ENCODE results near the gene PDE1A. TPM values are rescaled to one million over a fixed set of nuclear protein-coding genes. Genes with fewer than 3 reads are reported as not detected.

Gene PDE1A
- polyA plus RNA-seq, 4 donors = 16.0 to 34.5 (median 26.1) TPM

DNA sequence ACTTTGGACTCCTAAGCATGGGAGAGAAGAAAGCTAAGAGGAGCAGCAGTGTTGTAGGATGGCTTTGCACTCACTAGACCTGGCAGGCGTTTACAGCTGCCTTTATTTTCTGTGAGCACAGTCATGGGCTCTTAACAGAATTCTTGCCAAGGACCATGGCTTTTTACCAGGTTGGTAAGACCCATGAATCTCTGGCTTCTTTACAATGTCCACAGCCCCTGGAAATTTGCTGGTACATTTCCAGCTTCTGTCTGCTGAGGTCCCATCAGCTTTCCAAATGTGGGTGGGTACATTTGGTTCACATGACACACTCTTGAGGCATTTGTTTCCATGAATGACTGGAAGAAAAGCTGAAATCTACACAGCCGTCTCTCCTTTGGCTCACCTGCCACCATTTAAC is 278.5 kb downstream of the PDE1A start:
- no peak for DNase-seq (ENCODE audit: low read depth in 4 of 4, low spot score in 3 of 4)

DNA sequence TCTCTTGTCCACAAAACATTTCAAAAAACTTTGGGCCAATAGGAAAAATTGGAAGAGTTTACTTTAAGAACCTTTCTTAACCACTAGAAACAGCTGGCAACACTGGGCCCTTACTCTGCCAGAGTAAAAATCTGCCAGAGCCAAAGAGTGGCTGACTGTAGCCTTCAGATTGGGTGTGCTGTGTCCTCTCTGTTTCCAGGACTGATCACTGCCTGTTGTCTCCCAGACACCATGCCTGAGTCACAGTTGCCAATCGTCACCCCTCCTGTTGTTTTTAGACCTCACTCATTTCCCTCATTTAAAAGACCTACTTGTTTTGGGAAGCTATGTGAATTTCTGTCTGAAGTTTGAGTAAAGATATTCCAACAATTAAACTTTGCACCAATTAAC is 282.1 kb downstream of the PDE1A start:
- no peak for DNase-seq (ENCODE audit: low read depth in 4 of 4, low spot score in 3 of 4)

DNA sequence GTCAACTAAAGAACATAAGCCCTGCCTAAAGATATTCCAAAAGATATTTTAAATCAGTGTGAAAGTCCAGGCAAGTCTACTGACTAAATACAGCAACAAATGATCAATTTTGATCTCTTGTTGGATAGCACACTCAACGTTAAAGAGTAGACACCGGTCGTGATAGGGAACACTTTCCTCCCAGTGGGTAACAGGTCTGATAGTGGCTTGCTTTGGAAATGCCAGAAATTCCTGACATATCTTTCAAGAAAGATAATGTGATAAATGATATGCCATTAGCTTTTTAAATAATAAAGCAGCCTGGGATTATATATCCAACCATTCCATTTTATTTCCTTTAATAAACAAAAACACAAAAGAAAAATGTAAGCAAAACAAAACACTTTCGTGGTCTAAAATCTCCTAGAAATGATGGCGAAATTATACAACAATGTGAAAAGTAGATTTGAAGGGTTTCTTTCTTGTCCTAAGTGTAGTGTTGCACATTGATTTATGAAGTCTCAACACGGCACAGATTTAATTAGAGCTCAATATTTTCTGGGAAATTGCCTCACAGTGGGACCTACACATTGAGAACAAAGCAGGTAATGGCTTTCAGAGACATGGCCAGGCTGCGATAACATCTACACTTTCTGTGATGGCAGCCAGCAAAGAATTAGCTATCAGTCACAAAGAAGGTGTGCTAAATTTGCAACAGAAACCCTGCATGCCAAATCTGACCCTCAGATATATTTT is 282.6 kb downstream of the PDE1A start:
- DNase-seq (ENCODE audit: low read depth in 4 of 4, low spot score in 3 of 4) = no peak

DNA sequence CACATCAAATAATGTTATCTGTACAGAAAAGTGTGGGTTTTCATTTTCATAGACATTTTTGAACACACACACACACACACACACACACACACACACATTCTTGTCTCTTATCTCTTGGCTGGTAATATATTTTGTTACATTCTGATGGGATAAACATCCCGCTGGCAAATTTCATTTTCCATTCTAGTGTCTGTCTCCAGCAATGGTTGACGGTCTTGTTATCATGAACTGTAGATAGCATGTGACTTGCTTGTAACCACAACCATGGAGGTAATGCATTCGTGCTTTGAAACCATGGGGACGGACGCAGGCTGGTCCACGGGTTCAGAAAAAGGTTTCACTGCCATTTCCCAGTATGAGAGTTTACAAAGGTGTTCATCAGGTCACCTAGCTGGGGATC is 284.8 kb downstream of the PDE1A start:
- no peak for DNase-seq (ENCODE audit: low read depth in 4 of 4, low spot score in 3 of 4)

DNA sequence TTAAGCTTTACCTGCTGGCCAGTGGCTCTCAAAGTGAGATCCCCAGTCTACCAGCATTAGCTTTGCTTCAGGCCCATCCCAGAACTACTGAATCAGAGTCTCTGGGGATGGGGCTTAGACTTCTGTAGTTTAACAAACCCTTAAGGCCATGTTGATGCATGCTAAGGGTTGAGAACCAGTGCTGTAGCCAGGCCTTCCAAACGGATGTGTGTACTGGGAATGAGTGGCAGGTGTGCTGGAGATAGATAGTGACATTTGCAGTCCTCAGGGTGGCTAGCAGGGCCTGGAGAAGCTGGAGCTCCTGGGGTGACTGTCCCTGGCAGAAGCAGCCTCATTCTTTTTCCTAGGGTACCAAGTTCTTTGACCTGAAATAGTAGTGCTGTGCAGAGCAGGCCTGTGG is 292.6 kb downstream of the PDE1A start:
- no peak for DNase-seq (ENCODE audit: low read depth in 4 of 4, low spot score in 3 of 4)

DNA sequence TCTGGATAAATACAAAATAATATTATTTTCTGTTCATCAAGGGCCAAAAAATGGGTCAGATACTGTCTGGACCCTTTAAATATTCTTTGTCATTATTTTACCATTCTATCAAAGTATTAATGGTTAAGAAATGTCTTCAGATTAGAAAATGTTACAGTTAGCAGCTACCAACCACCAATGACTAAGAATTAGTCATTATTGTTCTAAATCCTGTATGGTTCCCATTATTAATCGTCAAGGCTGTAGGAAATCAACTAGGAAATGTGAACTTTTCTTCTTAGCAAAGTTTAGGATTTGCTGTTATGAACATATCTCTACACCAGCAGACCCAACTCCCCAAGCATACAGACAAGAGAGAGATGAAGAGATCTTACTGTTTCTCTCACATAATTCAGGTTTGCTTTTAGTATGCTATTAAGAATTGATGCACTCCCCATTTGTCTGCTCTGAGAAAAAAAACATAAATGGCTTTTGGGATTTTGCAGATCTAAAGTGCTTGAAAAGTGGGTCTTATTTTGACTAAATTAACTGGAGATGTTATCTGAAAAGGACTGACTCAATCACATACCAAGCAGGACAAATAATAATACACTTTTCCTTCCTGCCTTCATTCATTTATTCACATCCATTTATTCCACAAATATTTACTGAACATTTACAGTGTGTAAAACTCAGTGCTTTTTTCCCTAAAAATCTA is 293.5 kb downstream of the PDE1A start:
- DNase-seq (ENCODE audit: low read depth in 4 of 4, low spot score in 3 of 4) = no peak

DNA sequence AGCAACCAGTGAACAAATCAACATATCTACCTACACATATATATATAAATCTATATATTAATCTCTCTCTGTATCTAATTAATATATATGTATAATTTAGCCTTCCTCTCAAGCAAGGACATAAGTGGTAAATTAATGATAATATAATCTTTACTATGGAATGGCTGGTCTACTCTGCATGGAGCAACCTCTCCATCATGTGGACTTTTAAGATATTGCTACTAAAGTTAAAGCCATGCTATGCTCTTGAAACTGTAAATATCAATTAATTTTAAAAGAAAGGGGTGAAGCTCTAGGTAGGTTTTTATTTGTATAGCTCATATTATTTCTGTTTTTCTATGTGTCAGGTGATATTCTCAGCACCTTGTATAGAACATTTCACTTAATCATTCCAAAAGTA is 294.2 kb downstream of the PDE1A start:
- no peak for DNase-seq (ENCODE audit: low read depth in 4 of 4, low spot score in 3 of 4)

DNA sequence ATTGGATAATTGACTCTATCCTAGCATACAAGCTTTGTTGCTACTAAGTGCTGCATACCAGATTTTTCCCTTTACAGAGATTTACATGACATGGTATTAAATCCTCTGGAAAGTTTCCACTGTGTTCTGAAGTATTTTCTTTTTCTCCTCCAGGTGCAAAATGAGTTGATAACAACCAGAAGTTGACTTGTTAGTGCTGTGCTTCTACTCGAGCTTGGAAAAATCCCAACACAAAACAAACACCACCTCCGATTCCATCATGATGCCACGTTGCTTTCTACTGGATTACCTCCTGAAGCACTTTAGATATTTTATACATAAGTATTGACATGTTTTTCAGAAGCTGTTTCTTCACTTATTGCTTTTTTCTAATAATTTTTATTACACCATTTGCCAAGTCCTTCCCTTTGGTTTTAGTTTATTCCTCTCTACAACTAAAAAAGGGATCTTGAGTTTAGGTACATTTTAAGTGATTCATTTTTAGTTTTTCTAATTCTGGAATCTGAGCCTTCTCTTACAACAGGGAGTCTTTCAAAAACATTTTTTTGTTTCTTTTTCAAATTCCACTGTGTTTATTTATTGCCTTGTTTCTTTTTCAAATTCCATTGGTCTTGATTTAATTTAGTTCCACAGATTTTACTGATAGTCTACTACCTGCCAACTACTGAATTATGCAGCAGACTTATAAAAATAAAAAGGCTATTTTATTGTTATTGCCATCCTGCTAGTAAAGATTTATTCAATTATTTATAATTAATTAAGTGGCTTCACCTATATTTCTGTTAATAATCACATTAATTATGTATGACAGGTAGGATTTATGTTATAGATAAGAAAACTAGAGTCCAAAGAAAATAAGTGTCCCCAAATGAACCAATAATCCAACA is 297.8 kb downstream of the PDE1A start:
- DNase-seq (ENCODE audit: low read depth in 4 of 4, low spot score in 3 of 4) = peak in 1 of 4 donors; percentile 29

DNA sequence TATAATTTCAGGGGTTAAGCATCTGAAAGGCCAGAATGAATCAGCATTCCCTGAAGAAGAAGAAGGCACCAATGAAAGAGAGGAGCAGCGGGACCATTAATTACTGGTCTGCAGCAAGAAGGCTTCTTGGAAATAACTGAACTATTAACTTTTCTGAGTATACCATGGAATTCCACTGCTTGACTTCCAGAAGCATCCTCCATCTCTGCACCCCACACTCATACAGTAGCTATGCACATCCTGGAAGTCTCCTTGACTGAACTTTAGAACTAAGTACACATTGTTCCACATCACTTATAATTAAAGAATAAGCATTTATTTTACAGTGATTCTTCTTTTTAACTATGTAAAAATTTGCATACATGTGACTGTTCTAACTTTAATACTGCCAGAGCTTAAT is 309.6 kb downstream of the PDE1A start:
- no peak for DNase-seq (ENCODE audit: low read depth in 4 of 4, low spot score in 3 of 4)

DNA sequence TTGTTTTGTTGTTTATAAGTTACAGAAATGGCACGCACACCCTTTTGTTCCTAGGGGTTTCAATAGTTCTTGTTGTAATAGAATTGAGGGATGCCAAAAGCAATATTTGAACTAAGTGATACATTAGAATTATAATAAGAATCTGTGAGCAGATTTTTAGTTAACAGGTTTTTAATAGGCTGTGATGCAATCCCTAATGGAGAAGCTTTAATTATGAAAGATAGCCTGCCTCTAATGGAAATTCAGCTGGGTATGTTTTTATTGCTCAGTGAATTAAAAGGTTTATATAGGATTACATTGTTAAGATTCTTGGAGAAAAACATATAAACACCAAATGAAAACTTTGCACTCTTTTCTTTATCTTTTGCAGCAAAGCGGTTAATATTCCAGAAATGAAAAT is 310.1 kb downstream of the PDE1A start:
- DNase-seq (ENCODE audit: low read depth in 4 of 4, low spot score in 3 of 4) = no peak

DNA sequence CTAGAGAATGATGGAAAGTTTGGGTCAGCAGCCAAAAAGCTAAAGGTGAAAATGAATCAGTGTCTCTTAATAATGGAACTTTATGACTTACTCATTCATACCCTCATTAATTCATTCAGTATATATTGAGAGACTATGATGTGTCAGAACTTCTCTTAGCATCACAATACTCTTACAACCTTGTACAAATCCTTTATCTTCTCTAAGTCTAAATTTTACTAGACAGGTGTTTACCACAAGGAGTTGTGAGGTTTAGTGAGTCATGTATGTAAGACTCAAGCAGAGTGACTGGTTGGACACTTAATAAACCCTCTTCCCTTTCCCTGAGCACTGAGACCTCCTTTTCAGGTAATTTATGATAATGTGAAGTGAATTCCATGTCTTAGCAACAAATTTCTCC is 311.6 kb downstream of the PDE1A start:
- DNase-seq (ENCODE audit: low read depth in 4 of 4, low spot score in 3 of 4) = no peak

DNA sequence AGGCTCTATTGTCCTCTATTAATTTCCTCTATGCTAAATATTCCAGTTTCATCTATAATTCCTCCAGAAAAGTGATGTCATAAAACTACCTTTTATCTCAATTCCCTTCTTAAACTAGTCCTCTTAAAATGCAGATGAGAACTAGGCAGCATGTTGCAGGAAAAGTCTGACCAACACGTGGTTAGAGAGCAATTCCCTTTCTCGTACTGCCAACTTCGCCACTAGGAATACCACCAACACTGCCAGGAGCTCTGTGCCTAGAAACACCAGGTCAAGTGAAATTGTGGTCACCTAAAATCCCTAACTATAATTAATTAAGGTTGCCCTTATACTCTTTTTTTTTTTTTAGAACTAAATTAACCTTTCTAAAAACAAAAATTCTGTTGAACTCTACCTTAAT is 313.5 kb downstream of the PDE1A start:
- no peak for DNase-seq (ENCODE audit: low read depth in 4 of 4, low spot score in 3 of 4)

DNA sequence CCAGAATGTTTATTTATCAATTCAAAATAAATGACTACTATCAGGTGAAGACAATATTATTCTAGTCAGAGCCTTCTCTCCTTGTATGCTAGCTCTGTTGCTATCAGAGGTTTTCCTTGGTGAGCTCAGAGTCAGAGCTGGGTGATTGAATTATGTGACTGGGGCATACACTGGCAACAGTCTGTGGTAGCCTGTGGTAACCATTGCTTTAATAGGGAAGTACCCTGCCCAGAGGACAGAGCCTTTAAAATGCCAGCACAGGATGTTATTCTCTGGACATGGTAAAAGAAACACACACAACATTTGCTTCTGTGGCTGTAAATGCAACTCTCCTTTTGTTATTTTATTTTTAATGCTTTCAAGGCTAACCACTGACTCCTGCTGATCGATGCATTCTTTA is 316.5 kb downstream of the PDE1A start:
- no peak for DNase-seq (ENCODE audit: low read depth in 4 of 4, low spot score in 3 of 4)

DNA sequence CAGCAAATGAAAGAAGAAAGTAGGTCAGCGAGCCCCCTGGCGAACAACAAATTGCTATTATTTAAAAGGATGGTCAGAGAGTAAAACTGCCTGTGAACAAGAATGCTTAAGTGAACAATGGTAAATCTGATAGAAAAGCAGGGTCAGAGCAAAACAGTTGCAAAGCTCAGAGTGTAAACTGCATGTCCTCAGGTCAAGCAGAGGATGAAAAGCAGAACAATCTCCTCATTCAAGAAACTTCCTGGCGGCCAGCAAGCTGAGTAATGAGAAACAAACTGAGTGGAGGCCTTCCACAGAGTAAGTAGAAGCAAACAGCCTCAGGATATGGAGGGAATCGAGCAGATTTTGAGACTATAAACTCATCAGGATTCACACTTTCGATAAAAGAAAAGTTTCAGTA is 323.3 kb downstream of the PDE1A start:
- DNase-seq (ENCODE audit: low read depth in 4 of 4, low spot score in 3 of 4) = no peak

DNA sequence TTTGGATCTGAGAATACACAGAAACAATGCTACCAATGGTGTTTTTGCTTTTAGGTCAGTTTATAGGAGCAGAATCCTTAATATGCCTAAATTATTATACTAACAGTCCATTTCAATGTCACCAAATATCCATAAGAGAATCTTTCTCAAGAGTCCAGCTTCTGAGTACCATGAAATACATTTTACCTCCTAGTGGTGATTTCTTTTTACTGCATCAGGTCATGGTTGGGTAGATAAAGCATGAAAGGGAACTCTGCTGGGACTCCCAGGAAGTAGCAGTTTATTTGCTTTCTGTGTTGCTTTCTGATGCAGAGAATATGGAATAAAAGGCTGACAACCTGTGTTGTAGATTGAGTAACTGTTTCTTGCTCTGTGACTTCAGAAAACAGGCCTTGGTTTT is 325.6 kb downstream of the PDE1A start:
- no peak for DNase-seq (ENCODE audit: low read depth in 4 of 4, low spot score in 3 of 4)

DNA sequence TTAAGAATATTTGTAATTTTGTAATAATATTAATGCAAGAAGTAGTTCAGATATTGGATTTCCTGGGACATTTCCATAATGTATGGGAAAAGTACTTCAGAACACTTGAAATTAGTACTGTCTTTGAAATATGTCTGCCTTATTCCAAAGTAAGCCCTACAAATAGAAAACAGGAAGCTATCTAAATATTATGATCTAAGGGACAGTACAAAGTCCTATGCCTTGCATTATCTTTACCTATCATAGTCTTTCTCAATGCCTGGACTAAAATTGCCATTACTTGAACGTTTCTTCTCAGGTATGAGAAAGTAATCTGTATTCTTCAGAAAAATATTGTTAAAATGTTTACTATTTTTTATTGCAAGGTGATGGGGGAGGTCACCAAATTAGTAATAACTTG is 328.2 kb downstream of the PDE1A start:
- DNase-seq (ENCODE audit: low read depth in 4 of 4, low spot score in 3 of 4) = no peak

DNA sequence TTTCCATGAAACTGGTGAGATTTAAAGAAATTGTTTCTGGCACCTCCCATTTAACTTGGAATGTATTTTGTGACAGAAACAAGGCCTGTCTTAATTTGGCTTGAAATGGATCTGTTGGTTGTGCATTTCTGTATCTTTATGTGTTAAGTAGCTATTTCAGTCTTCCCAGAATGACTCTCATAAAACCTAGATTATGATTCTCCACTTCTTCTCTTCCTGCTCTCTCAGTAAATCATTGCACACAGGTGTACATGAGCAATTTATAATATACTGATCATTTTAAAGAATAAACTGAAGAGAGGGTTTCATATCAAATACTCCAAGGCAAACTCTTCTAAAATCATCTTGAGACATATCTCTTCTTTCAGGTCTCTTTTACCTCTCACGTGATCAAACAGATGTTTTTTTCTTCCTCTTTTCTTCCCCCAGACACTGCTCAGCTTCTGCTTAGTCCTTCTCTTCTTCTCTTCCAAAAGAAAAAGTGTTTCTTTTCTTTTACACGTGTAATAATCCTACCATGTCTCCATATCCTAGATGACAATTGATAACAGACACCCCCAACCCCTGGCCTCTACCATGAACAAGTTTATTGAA is 329.2 kb downstream of the PDE1A start:
- DNase-seq (ENCODE audit: low read depth in 4 of 4, low spot score in 3 of 4) = no peak

DNA sequence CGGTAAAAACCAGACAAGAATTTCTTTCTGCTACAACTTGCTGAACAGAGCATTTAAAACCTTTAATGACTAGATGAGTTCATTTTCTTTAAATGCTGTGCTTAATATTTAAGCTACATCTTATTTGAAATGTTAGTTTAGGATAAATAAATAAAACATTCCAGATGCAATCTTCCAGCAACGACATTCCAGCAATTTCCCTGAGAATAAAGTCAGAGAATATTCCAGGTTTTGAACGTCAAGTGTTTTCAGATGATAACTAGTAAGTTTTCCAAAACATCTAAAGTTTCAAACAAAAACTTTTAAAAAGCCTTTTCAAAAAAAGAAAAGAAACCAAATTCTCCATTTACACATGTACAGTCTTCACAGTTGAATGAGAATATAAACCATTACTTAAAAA is 336.4 kb downstream of the PDE1A start:
- no peak for DNase-seq (ENCODE audit: low read depth in 4 of 4, low spot score in 3 of 4)

Data from left renal pelvis (tissue), 4 donors.